ENCODE data around the gene CA5B. TPM values are rescaled to one million over a fixed set of nuclear protein-coding genes. Genes with fewer than 3 reads are reported as not detected.

CA5B gene
- total and polyA plus RNA-seq, 4 donors: 0.55 to 2.9 (median 1.6) TPM

DNA sequence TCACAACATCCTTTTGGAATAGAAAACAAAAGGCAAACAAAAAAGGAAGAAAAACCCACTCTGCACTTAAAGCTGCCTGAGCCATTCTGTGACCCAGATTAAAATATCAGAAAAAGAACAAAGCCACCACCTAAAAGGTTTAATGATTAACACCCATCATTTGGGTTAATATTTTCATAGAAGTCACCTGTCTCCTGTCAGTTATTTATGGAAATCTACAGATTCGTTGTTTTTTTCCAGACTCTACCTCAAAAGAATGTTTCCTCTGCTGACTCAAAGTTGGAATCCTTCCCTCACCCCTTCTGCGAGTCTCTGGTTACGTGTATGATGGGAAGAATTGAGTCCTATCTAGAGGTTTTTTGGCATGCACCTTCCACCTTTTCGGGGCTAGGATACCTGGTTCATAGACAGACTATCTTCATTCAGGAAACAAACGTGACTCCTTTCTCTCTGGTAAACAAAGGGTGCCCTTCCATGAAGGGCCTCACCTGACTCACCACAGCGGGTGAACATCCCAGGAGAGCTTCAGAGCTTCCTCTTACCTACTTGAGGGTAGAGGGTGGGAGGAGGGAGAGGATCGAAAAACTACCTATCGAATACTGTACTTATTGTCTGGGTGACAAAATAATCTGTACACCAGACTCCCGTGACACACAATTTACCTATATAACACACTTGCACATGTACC is 19.6 kb upstream of the CA5B start (continued):
- TF ChIP-seq, protein P1, sequence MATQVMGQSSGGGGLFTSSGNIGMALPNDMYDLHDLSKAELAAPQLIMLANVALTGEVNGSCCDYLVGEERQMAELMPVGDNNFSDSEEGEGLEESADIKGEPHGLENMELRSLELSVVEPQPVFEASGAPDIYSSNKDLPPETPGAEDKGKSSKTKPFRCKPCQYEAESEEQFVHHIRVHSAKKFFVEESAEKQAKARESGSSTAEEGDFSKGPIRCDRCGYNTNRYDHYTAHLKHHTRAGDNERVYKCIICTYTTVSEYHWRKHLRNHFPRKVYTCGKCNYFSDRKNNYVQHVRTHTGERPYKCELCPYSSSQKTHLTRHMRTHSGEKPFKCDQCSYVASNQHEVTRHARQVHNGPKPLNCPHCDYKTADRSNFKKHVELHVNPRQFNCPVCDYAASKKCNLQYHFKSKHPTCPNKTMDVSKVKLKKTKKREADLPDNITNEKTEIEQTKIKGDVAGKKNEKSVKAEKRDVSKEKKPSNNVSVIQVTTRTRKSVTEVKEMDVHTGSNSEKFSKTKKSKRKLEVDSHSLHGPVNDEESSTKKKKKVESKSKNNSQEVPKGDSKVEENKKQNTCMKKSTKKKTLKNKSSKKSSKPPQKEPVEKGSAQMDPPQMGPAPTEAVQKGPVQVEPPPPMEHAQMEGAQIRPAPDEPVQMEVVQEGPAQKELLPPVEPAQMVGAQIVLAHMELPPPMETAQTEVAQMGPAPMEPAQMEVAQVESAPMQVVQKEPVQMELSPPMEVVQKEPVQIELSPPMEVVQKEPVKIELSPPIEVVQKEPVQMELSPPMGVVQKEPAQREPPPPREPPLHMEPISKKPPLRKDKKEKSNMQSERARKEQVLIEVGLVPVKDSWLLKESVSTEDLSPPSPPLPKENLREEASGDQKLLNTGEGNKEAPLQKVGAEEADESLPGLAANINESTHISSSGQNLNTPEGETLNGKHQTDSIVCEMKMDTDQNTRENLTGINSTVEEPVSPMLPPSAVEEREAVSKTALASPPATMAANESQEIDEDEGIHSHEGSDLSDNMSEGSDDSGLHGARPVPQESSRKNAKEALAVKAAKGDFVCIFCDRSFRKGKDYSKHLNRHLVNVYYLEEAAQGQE (IDR thresholded peaks at IDR 0.05): no peak

GRCh38 chrX:15719324-15719968 is 18.6 kb upstream of the CA5B start:
- TF ChIP-seq HNF4G (IDR thresholded peaks at IDR 0.05) (no peak), ZBTB33 (IDR thresholded peaks at IDR 0.05) (no peak), FOXA1 (IDR thresholded peaks at IDR 0.05) (no peak), HNF4A (conservative IDR thresholded peaks at IDR 0.05) (no peak), GABPA (IDR thresholded peaks at IDR 0.05 in 1 of 2, conservative IDR thresholded peaks at IDR 0.05 in 1 of 2) (no peak), JUND (IDR thresholded peaks at IDR 0.05) (no peak), RAD21 (IDR thresholded peaks at IDR 0.05) (no peak), EGR1 (IDR thresholded peaks at IDR 0.05; ENCODE audit: low read depth in 2 of 2) (no peak), TAF1 (conservative IDR thresholded peaks at IDR 0.05) (no peak), SP1 (IDR thresholded peaks at IDR 0.05) (no peak), YY1 (IDR thresholded peaks at IDR 0.05) (no peak), NR2F2 (IDR thresholded peaks at IDR 0.05) (no peak), RXRA (IDR thresholded peaks at IDR 0.05) (no peak), FOXA2 (IDR thresholded peaks at IDR 0.05) (no peak)
- TF ChIP-seq, protein P2, sequence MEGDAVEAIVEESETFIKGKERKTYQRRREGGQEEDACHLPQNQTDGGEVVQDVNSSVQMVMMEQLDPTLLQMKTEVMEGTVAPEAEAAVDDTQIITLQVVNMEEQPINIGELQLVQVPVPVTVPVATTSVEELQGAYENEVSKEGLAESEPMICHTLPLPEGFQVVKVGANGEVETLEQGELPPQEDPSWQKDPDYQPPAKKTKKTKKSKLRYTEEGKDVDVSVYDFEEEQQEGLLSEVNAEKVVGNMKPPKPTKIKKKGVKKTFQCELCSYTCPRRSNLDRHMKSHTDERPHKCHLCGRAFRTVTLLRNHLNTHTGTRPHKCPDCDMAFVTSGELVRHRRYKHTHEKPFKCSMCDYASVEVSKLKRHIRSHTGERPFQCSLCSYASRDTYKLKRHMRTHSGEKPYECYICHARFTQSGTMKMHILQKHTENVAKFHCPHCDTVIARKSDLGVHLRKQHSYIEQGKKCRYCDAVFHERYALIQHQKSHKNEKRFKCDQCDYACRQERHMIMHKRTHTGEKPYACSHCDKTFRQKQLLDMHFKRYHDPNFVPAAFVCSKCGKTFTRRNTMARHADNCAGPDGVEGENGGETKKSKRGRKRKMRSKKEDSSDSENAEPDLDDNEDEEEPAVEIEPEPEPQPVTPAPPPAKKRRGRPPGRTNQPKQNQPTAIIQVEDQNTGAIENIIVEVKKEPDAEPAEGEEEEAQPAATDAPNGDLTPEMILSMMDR (IDR thresholded peaks at IDR 0.05; ENCODE audit: low read depth, low read length, missing input control): no peak
- TF ChIP-seq, protein P3, sequence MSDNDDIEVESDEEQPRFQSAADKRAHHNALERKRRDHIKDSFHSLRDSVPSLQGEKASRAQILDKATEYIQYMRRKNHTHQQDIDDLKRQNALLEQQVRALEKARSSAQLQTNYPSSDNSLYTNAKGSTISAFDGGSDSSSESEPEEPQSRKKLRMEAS (IDR thresholded peaks at IDR 0.05): no peak
- TF ChIP-seq, protein P1 (IDR thresholded peaks at IDR 0.05): no peak
- TF ChIP-seq, protein P4, sequence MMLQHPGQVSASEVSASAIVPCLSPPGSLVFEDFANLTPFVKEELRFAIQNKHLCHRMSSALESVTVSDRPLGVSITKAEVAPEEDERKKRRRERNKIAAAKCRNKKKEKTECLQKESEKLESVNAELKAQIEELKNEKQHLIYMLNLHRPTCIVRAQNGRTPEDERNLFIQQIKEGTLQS (IDR thresholded peaks at IDR 0.05): no peak
- Histone ChIP-seq H3K36me3 (ENCODE audit: control insufficient read depth in 4 of 4, insufficient read depth in 3 of 4, low read depth in 1 of 4, low read length in 3 of 4) (no peaks in the 10 kb centered on the region), H3K27me3 (ENCODE audit: control insufficient read depth in 4 of 4, insufficient read depth in 4 of 4, low read length in 3 of 4) (no peaks in the 10 kb centered on the region), H3K27ac (ENCODE audit: low read depth in 1 of 2, low read length in 2 of 2) (no peak overlapping the region), H3K4me1 (ENCODE audit: control insufficient read depth in 4 of 4, insufficient read depth in 4 of 4, low read length in 3 of 4) (no peaks in the 10 kb centered on the region), H3K9ac (ENCODE audit: low read depth in 1 of 2, low read length in 2 of 2) (no peak overlapping the region), H3K4me3 (ENCODE audit: low read depth in 1 of 3, low read length in 3 of 3) (no peak overlapping the region), H3K9me3 (ENCODE audit: control insufficient read depth in 4 of 4, low read length in 3 of 4) (no peaks in the 10 kb centered on the region)
- WGBS: 90% methylated on average over 4 of the region's 4 CpGs
- no peak for DNase-seq (ENCODE audit: low spot score)

All from liver (tissue), 9 donors.